Skin epidermis (tissue), 12 donors: ENCODE measurements around the gene STRBP.
"Not testable (repeated sequence)": the region's sequence is repeated elsewhere in the genome, so short reads cannot be mapped to it uniquely, and the experiment has no call there.

Experiments used
- H3K27ac ChIP-seq, 21 experiments: fragments of 200-600 bp; sonication (generic) in 11 of 21; one replicate each; pipeline ENCODE4 v1.5.0; 2020; ENCODE audit warnings: mild to moderate bottlenecking in 3 of 21, inconsistent platforms in 2 of 21, moderate library complexity in 2 of 21
- H3K4me3 ChIP-seq, 7 experiments: fragments of 200-600 bp; sonication (generic) in 2 of 7; one replicate each; pipeline ENCODE4 v1.5.0; 2020; ENCODE audit warnings: inconsistent platforms in 2 of 7, mild to moderate bottlenecking in 2 of 7, moderate library complexity in 1 of 7

Gene STRBP

GRCh38 chr9:123284656-123285055, 16.3 kb upstream of the STRBP start:
- Histone ChIP-seq H3K27ac (no peak overlapping the region), H3K4me3 (no peak overlapping the region)

GRCh38 chr9:123283455-123283854, 15.1 kb upstream of the STRBP start:
- H3K4me3 ChIP-seq = no peak overlapping the region
- H3K27ac ChIP-seq = no peak overlapping the region

GRCh38 chr9:123283048-123283408, 14.6 kb upstream of the STRBP start:
- H3K4me3 ChIP-seq = no peak overlapping the region
- H3K27ac ChIP-seq = no peak overlapping the region

GRCh38 chr9:123282362-123283047, 14.1 kb upstream of the STRBP start:
- Histone ChIP-seq H3K27ac (no peak overlapping the region), H3K4me3 (no peak overlapping the region)

- Histone ChIP-seq H3K27ac (no peak overlapping the region), H3K4me3 (no peak overlapping the region)
These were observed 13.4 kb upstream of the STRBP start for GRCh38 chr9:123281659-123282350.

GRCh38 chr9:123278879-123279493, 10.6 kb upstream of the STRBP start:
- not testable (repeated sequence) for H3K4me3 ChIP-seq, H3K27ac ChIP-seq

- Histone ChIP-seq H3K27ac (no peak overlapping the region), H3K4me3 (no peak overlapping the region)
These were observed 10.0 kb upstream of the STRBP start for GRCh38 chr9:123278361-123278760.

GRCh38 chr9:123276551-123276950, 8.2 kb upstream of the STRBP start:
- no peak overlapping the region for H3K27ac ChIP-seq
- no peak overlapping the region for H3K4me3 ChIP-seq

- not testable (repeated sequence) for H3K4me3 ChIP-seq, H3K27ac ChIP-seq
These were observed 2.7 kb upstream of the STRBP start for GRCh38 chr9:123271133-123271532.

GRCh38 chr9:123269281-123269680, 895 bp upstream of the STRBP start:
- peak overlapping the region in 10 of 21 experiments; percentile 22 to 81 (median 68) for H3K27ac ChIP-seq

GRCh38 chr9:123268199-123268464, 254 bp downstream of the STRBP start:
- Histone ChIP-seq H3K4me3 (peak overlapping the region; percentile 64 to 86 (median 70)), H3K27ac (peak overlapping the region in 18 of 21 experiments; percentile 8 to 87 (median 68))

More at GRCh38 chr9:123269281-123269680, 895 bp upstream of the STRBP start:
- peak overlapping the region in 6 of 7 experiments; percentile 64 to 86 (median 74) for H3K4me3 ChIP-seq

GRCh38 chr9:123267481-123268198, 746 bp downstream of the STRBP start:
- Histone ChIP-seq H3K4me3 (peak overlapping the region; percentile 64 to 86 (median 70)), H3K27ac (peak overlapping the region in 18 of 21 experiments; percentile 8 to 87 (median 68))

GRCh38 chr9:123266655-123267399, 1.6 kb downstream of the STRBP start:
- H3K4me3 ChIP-seq = peak overlapping the region in 1 of 7 experiments; percentile 86
- no peak overlapping the region for H3K27ac ChIP-seq

GRCh38 chr9:123265833-123266232, 2.6 kb downstream of the STRBP start:
- H3K4me3 ChIP-seq = no peak overlapping the region

GRCh38 chr9:123263227-123263626, 5.2 kb downstream of the STRBP start:
- Histone ChIP-seq H3K4me3 (no peak overlapping the region), H3K27ac (no peak overlapping the region)

More at GRCh38 chr9:123265833-123266232, 2.6 kb downstream of the STRBP start:
- no peak overlapping the region for H3K27ac ChIP-seq

GRCh38 chr9:123262338-123262737, 6.0 kb downstream of the STRBP start:
- Histone ChIP-seq H3K4me3 (no peak overlapping the region), H3K27ac (no peak overlapping the region)

- Histone ChIP-seq H3K4me3 (no peak overlapping the region), H3K27ac (no peak overlapping the region)
These were observed 7.2 kb downstream of the STRBP start for GRCh38 chr9:123261006-123261677.

- H3K27ac ChIP-seq = no peak overlapping the region
- no peak overlapping the region for H3K4me3 ChIP-seq
These were observed 8.0 kb downstream of the STRBP start for GRCh38 chr9:123260340-123260739.

GRCh38 chr9:123257276-123257675, 11.1 kb downstream of the STRBP start:
- H3K4me3 ChIP-seq = no peak overlapping the region

More at GRCh38 chr9:123257276-123257675, 11.1 kb downstream of the STRBP start:
- no peak overlapping the region for H3K27ac ChIP-seq
